ENCODE data around the gene CTBP2.

DNA sequence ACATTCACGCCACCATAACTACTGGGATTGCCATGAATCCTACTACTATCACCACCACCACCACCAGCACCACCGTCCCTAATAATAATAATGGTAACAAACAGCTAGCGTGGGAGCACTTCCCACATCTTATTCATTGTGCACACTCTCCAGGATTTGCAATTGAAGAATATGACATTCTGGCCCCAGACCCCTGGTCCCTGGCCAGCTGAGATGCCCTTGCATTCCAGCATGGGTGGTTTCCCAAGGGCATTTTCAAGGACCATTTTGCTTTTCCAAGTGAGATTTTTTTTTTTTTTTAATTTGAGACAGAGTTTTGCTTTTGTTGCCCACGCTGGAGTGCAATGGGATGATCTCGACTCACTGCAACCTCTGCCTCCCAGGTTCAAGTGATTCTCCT, 14.7 kb downstream of the CTBP2 start:
- TF ChIP-seq ZNF384 (IDR thresholded peaks at IDR 0.05) (no peak), SUZ12 (IDR thresholded peaks at IDR 0.05) (no peak), TARDBP (IDR thresholded peaks at IDR 0.05) (no peak)
